Measurements from ENCODE around the gene KIF9.
"Not testable (repeated sequence)": the region's sequence is repeated elsewhere in the genome, so short reads cannot be mapped to it uniquely, and the experiment has no call there.

KIF9 gene

DNA sequence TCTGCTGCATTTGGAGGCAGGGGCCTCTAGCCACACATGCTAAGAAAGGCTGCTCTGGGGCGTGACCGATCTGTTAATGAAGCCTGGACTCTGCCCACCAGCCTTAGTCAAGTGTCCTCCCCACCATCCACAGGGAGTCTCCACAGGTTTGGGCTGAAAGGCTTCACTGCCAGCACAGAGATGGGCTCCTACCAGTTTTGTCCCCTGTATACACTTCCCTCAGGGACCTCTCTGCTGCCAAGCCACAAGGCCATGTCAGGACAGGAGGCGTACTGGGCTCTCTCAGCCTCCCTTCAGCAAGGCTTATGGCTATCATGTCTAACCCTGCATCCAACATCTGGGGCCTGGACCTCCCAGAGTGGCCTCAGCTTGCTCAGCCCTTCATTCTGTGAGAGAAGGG, 23.5 kb downstream of the KIF9 start:
- Histone ChIP-seq H2AFZ (ENCODE audit: insufficient read depth, low read length, poor library complexity) (no peak overlapping the region), H3K27me3 (ENCODE audit: insufficient read depth, low read length) (no peaks in the 10 kb centered on the region), H3K79me1 (ENCODE audit: low read length) (no peaks in the 10 kb centered on the region), H2AK5ac (ENCODE audit: low read length) (no peak overlapping the region), H4K8ac (ENCODE audit: low read depth, low read length) (no peak overlapping the region), H3K4ac (ENCODE audit: low read depth, low read length) (no peak overlapping the region), H3K9me3 (ENCODE audit: insufficient read depth, low read depth, low read length) (no peaks in the 10 kb centered on the region), H2BK12ac (ENCODE audit: low read length) (no peak overlapping the region), H2BK5ac (ENCODE audit: low read depth, low read length, poor library complexity) (no peak overlapping the region), H3K9ac (ENCODE audit: low read length) (no peak overlapping the region), H3K4me2 (ENCODE audit: low read length) (no peak overlapping the region), H3K23ac (ENCODE audit: low read length) (no peak overlapping the region), H4K91ac (ENCODE audit: low read depth, low read length) (no peak overlapping the region), H3K18ac (ENCODE audit: low read length) (no peak overlapping the region), H2BK120ac (ENCODE audit: insufficient read depth, low read length, poor library complexity) (no peak overlapping the region), H3K79me2 (ENCODE audit: control insufficient read depth, insufficient read depth, low read length, poor library complexity) (no peaks in the 10 kb centered on the region), H3K4me1 (ENCODE audit: control insufficient read depth in 1 of 2, insufficient read depth in 2 of 2, low read length in 2 of 2) (peaks cover 2 to 6% of the 10 kb centered on the region in 2 experiments), H3K27ac (ENCODE audit: low read depth, low read length) (no peak overlapping the region), H3K36me3 (ENCODE audit: control insufficient read depth in 1 of 2, insufficient read depth in 2 of 2, low read length in 2 of 2) (no peaks in the 10 kb centered on the region), H3K4me3 (ENCODE audit: low read depth, low read length) (no peak overlapping the region), H4K12ac (ENCODE audit: low read depth, low read length) (no peak overlapping the region), H3K14ac (ENCODE audit: low read length) (no peak overlapping the region)
- DNase-seq: no peak
- WGBS (ENCODE audit: extremely low coverage, insufficient coverage, insufficient read length): no CpG with 5 or more reads among the region's 3 CpGs

GRCh38 chr3:47256331-47256730, 26.3 kb downstream of the KIF9 start:
- not testable (repeated sequence) for H4K8ac ChIP-seq (ENCODE audit: low read depth, low read length); H3K9ac ChIP-seq (ENCODE audit: low read length)

DNA sequence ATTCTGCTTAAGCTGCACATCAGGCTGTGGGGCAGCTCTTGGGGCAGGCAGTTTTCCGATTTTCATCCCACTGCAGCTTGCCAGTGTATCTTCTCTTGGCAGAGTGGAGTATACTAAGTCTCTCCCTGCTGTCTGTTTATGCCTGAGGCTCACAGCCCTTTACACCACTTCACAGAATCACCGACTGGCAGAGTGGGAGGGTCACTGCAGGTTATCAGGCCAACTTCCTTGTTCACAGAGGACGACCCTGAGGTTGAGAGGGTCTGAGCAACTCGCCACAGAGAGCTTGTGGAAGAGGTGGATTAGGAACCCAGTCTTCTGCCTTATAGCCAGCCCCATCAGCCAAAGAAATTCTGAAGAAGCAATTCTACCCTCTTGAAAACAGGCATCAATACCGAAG, 30.9 kb downstream of the KIF9 start:
- WGBS (ENCODE audit: extremely low coverage, insufficient coverage, insufficient read length): no CpG with 5 or more reads among the region's 5 CpGs
- Histone ChIP-seq H3K9ac (ENCODE audit: low read length) (no peak overlapping the region), H3K79me2 (ENCODE audit: control insufficient read depth, insufficient read depth, low read length, poor library complexity) (no peaks in the 10 kb centered on the region), H3K27me3 (ENCODE audit: insufficient read depth, low read length) (no peaks in the 10 kb centered on the region), H3K79me1 (ENCODE audit: low read length) (no peaks in the 10 kb centered on the region), H3K23ac (ENCODE audit: low read length) (no peak overlapping the region), H3K14ac (ENCODE audit: low read length) (no peak overlapping the region), H3K4ac (ENCODE audit: low read depth, low read length) (no peak overlapping the region), H2BK120ac (ENCODE audit: insufficient read depth, low read length, poor library complexity) (no peak overlapping the region), H4K8ac (ENCODE audit: low read depth, low read length) (no peak overlapping the region), H3K9me3 (ENCODE audit: insufficient read depth, low read depth, low read length) (no peaks in the 10 kb centered on the region), H4K91ac (ENCODE audit: low read depth, low read length) (no peak overlapping the region), H3K4me3 (ENCODE audit: low read depth, low read length) (no peak overlapping the region), H3K4me2 (ENCODE audit: low read length) (no peak overlapping the region), H3K18ac (ENCODE audit: low read length) (no peak overlapping the region), H2AK5ac (ENCODE audit: low read length) (no peak overlapping the region), H3K27ac (ENCODE audit: low read depth, low read length) (no peak overlapping the region), H2BK5ac (ENCODE audit: low read depth, low read length, poor library complexity) (no peak overlapping the region), H2BK12ac (ENCODE audit: low read length) (no peak overlapping the region), H4K12ac (ENCODE audit: low read depth, low read length) (no peak overlapping the region), H3K4me1 (ENCODE audit: control insufficient read depth in 1 of 2, insufficient read depth in 2 of 2, low read length in 2 of 2) (no peaks in the 10 kb centered on the region), H3K36me3 (ENCODE audit: control insufficient read depth in 1 of 2, insufficient read depth in 2 of 2, low read length in 2 of 2) (no peaks in the 10 kb centered on the region), H2AFZ (ENCODE audit: insufficient read depth, low read length, poor library complexity) (no peak overlapping the region)
- no peak for DNase-seq

More at GRCh38 chr3:47256331-47256730, 26.3 kb downstream of the KIF9 start:
- not testable (repeated sequence) for H2BK12ac ChIP-seq (ENCODE audit: low read length); H3K27me3 ChIP-seq (ENCODE audit: insufficient read depth, low read length); H3K9me3 ChIP-seq (ENCODE audit: insufficient read depth, low read depth, low read length); DNase-seq; H2AFZ ChIP-seq (ENCODE audit: insufficient read depth, low read length, poor library complexity); H3K23ac ChIP-seq (ENCODE audit: low read length); H3K4ac ChIP-seq (ENCODE audit: low read depth, low read length); H3K36me3 ChIP-seq (ENCODE audit: control insufficient read depth in 1 of 2, insufficient read depth in 2 of 2, low read length in 2 of 2); H3K18ac ChIP-seq (ENCODE audit: low read length); H3K4me1 ChIP-seq (ENCODE audit: control insufficient read depth in 1 of 2, insufficient read depth in 2 of 2, low read length in 2 of 2); H3K79me2 ChIP-seq (ENCODE audit: control insufficient read depth, insufficient read depth, low read length, poor library complexity); H2BK120ac ChIP-seq (ENCODE audit: insufficient read depth, low read length, poor library complexity); H3K4me2 ChIP-seq (ENCODE audit: low read length); H2BK5ac ChIP-seq (ENCODE audit: low read depth, low read length, poor library complexity); H3K14ac ChIP-seq (ENCODE audit: low read length); H3K27ac ChIP-seq (ENCODE audit: low read depth, low read length); H4K91ac ChIP-seq (ENCODE audit: low read depth, low read length); H2AK5ac ChIP-seq (ENCODE audit: low read length); H3K4me3 ChIP-seq (ENCODE audit: low read depth, low read length); H4K12ac ChIP-seq (ENCODE audit: low read depth, low read length); H3K79me1 ChIP-seq (ENCODE audit: low read length)
- WGBS (ENCODE audit: extremely low coverage, insufficient coverage, insufficient read length): no CpG with 5 or more reads among the region's 25 CpGs

- not testable (repeated sequence) for H3K36me3 ChIP-seq (ENCODE audit: control insufficient read depth in 1 of 2, insufficient read depth in 2 of 2, low read length in 2 of 2); H2BK12ac ChIP-seq (ENCODE audit: low read length); H3K23ac ChIP-seq (ENCODE audit: low read length); H3K18ac ChIP-seq (ENCODE audit: low read length); H3K9ac ChIP-seq (ENCODE audit: low read length); H3K4me3 ChIP-seq (ENCODE audit: low read depth, low read length); H3K27me3 ChIP-seq (ENCODE audit: insufficient read depth, low read length); H2AK5ac ChIP-seq (ENCODE audit: low read length); H3K27ac ChIP-seq (ENCODE audit: low read depth, low read length); H3K4me1 ChIP-seq (ENCODE audit: control insufficient read depth in 1 of 2, insufficient read depth in 2 of 2, low read length in 2 of 2); H2BK5ac ChIP-seq (ENCODE audit: low read depth, low read length, poor library complexity); DNase-seq; H3K79me2 ChIP-seq (ENCODE audit: control insufficient read depth, insufficient read depth, low read length, poor library complexity); H3K4ac ChIP-seq (ENCODE audit: low read depth, low read length); H4K91ac ChIP-seq (ENCODE audit: low read depth, low read length); H3K14ac ChIP-seq (ENCODE audit: low read length); H3K79me1 ChIP-seq (ENCODE audit: low read length); H2AFZ ChIP-seq (ENCODE audit: insufficient read depth, low read length, poor library complexity); H4K8ac ChIP-seq (ENCODE audit: low read depth, low read length); H4K12ac ChIP-seq (ENCODE audit: low read depth, low read length); H3K4me2 ChIP-seq (ENCODE audit: low read length); H2BK120ac ChIP-seq (ENCODE audit: insufficient read depth, low read length, poor library complexity); H3K9me3 ChIP-seq (ENCODE audit: insufficient read depth, low read depth, low read length)
- WGBS (ENCODE audit: extremely low coverage, insufficient coverage, insufficient read length): no CpG with 5 or more reads among the region's 3 CpGs
These were observed 31.5 kb downstream of the KIF9 start for GRCh38 chr3:47251085-47251484.

Data from trophoblast cell (in vitro differentiated cells and primary cell).